Measurements from ENCODE around the gene SLC25A44. TPM values are rescaled to one million over a fixed set of nuclear protein-coding genes. Genes with fewer than 3 reads are reported as not detected.

Gene SLC25A44
- total RNA-seq, 1 donor from 2014 or later: 34.3 TPM

GRCh38 chr1:156233426-156234127 lies 39.7 kb downstream of the SLC25A44 start:
- intact Hi-C loops (cut with micrococcal nuclease): no loop called here

- intact Hi-C loops (cut with micrococcal nuclease): no loop called here
Measured at GRCh38 chr1:156236164-156236563, 42.3 kb downstream of the SLC25A44 start.

GRCh38 chr1:156238248-156238647 lies 44.3 kb downstream of the SLC25A44 start:
- intact Hi-C loops (cut with micrococcal nuclease): no loop called here

- intact Hi-C loops (cut with micrococcal nuclease): no loop called here
Measured at GRCh38 chr1:156241311-156241811, 47.5 kb downstream of the SLC25A44 start.

- intact Hi-C loops (cut with micrococcal nuclease): no loop called here
Measured at GRCh38 chr1:156241926-156242325, 48.0 kb downstream of the SLC25A44 start, which contains the start of gene BGLAP. BGLAP (plus strand) TSS chr1:156242184; CDS start chr1:156242232, 48 bp downstream.

- intact Hi-C loops (cut with micrococcal nuclease): no loop called here
Measured at GRCh38 chr1:156242738-156243137, 48.8 kb downstream of the SLC25A44 start.

- intact Hi-C loops (cut with micrococcal nuclease): no loop called here
Measured at GRCh38 chr1:156244126-156244525, 50.2 kb downstream of the SLC25A44 start.

GRCh38 chr1:156244712-156245111 lies 50.8 kb downstream of the SLC25A44 start:
- intact Hi-C loops (cut with micrococcal nuclease): no loop called here

GRCh38 chr1:156245451-156246232 lies 51.7 kb downstream of the SLC25A44 start:
- intact Hi-C loops (cut with micrococcal nuclease): no loop called here

GRCh38 chr1:156246241-156246780 lies 52.4 kb downstream of the SLC25A44 start:
- intact Hi-C loops (cut with micrococcal nuclease): no loop called here

GRCh38 chr1:156246781-156247459 lies 53.0 kb downstream of the SLC25A44 start:
- intact Hi-C loops (cut with micrococcal nuclease): no loop called here

GRCh38 chr1:156247460-156248322 lies 53.8 kb downstream of the SLC25A44 start, which contains the start of gene PAQR6:
PAQR6 (minus strand) TSS chr1:156248056; CDS start chr1:156246731, 1,325 bp downstream.
- intact Hi-C loops (cut with micrococcal nuclease): no loop called here

GRCh38 chr1:156248323-156248683 lies 54.4 kb downstream of the SLC25A44 start:
- intact Hi-C loops (cut with micrococcal nuclease): no loop called here

- intact Hi-C loops (cut with micrococcal nuclease): no loop called here
Measured at GRCh38 chr1:156249593-156249992, 55.7 kb downstream of the SLC25A44 start.

GRCh38 chr1:156251527-156251926 lies 57.6 kb downstream of the SLC25A44 start:
- intact Hi-C loops (cut with micrococcal nuclease): no loop called here

GRCh38 chr1:156253634-156254033 lies 59.7 kb downstream of the SLC25A44 start:
- intact Hi-C loops (cut with micrococcal nuclease): no loop called here

GRCh38 chr1:156257711-156258110 lies 63.8 kb downstream of the SLC25A44 start:
- intact Hi-C loops (cut with micrococcal nuclease): no loop called here

- intact Hi-C loops (cut with micrococcal nuclease): no loop called here
Measured at GRCh38 chr1:156258859-156259258, 65.0 kb downstream of the SLC25A44 start.

- intact Hi-C loops (cut with micrococcal nuclease): no loop called here
Measured at GRCh38 chr1:156259805-156260204, 65.9 kb downstream of the SLC25A44 start.

GRCh38 chr1:156260896-156261295 lies 67.0 kb downstream of the SLC25A44 start:
- intact Hi-C loops (cut with micrococcal nuclease): no loop called here

Data from T-helper 2 cell treated with Interferon-gamma antibody and Interleukin-4, amounts not matched to agents 100 ng/mL and 5 ng/mL, for 36 hours (primary cell).